Limb (tissue), 2 donors: ENCODE results near the gene MARK3.
"Not testable (repeated sequence)": the region's sequence is repeated elsewhere in the genome, so short reads cannot be mapped to it uniquely, and the experiment has no call there.

Source experiments
- DNase-seq, 2 donors: peaks; one replicate each; pipeline ENCODE4 v3.0.0-alpha.2; 2016; ENCODE audit errors: extremely low spot score in 2 of 2

MARK3 gene

GRCh38 chr14:103524002-103524935 is 139.1 kb downstream of the MARK3 start:
- DNase-seq: no peak

- not testable (repeated sequence) for DNase-seq
These were observed 140.4 kb downstream of the MARK3 start for GRCh38 chr14:103525430-103526246.

- no peak for DNase-seq
These were observed 141.2 kb downstream of the MARK3 start for GRCh38 chr14:103526247-103526913.

GRCh38 chr14:103526914-103527248 is 141.7 kb downstream of the MARK3 start:
- DNase-seq: no peak

- no peak for DNase-seq
These were observed 142.4 kb downstream of the MARK3 start for GRCh38 chr14:103527408-103528145.

- DNase-seq: no peak
These were observed 143.0 kb downstream of the MARK3 start for GRCh38 chr14:103528146-103528586.

- peak; percentile 78 to 97 for DNase-seq
These were observed 143.6 kb downstream of the MARK3 start, which contains the start of gene TRMT61A for GRCh38 chr14:103528587-103529382. TSS of gene TRMT61A (plus strand) at chr14:103529196. CDS start at chr14:103529979, 783 bp downstream.

GRCh38 chr14:103529383-103530365 is 144.5 kb downstream of the MARK3 start:
- DNase-seq: no peak

GRCh38 chr14:103530390-103530789 is 145.2 kb downstream of the MARK3 start:
- DNase-seq: no peak

- DNase-seq: no peak
These were observed 145.6 kb downstream of the MARK3 start for GRCh38 chr14:103530831-103531230.

- DNase-seq: no peak
These were observed 146.4 kb downstream of the MARK3 start for GRCh38 chr14:103531421-103532215.

GRCh38 chr14:103532216-103533136 is 147.3 kb downstream of the MARK3 start:
- no peak for DNase-seq

- no peak for DNase-seq
These were observed 148.2 kb downstream of the MARK3 start for GRCh38 chr14:103533137-103533998.

- DNase-seq: no peak
These were observed 148.9 kb downstream of the MARK3 start for GRCh38 chr14:103533999-103534575.

- DNase-seq: no peak
These were observed 149.4 kb downstream of the MARK3 start for GRCh38 chr14:103534576-103535061.
